ENCODE measurements around the gene DBR1. TPM values are rescaled to one million over a fixed set of nuclear protein-coding genes. Genes with fewer than 3 reads are reported as not detected.

The DBR1 gene
- total and polyA plus RNA-seq, 2 of the 4 experiments (the other 2 are of a cell fraction) = 7.6 to 12.5 TPM

- H3K4me3 ChIP-seq (ENCODE audit: insufficient read depth, low read depth, low read length) = no peak overlapping the region
- dilution Hi-C loops (cut with HindIII; ENCODE audit: low sequenced_read_pairs, unreplicated experiment) = no loop called here
- H3K23ac ChIP-seq (ENCODE audit: low read depth, low read length) = no peak overlapping the region
- H3K36me3 ChIP-seq (ENCODE audit: control insufficient read depth, insufficient read depth, low read length) = no peaks in the 10 kb centered on the region; the same call in 1 of the 2 replicates
- peaks cover 12 to 66% of the 10 kb centered on the region in 2 experiments for H3K79me1 ChIP-seq (ENCODE audit: low read depth in 1 of 2, low read length in 2 of 2)
- no peaks in the 10 kb centered on the region for H3K4me1 ChIP-seq (ENCODE audit: control insufficient read depth, insufficient read depth, low read length)
- no peak for TF ChIP-seq MXI1 (IDR thresholded peaks at IDR 0.05; ENCODE audit: borderline replicate concordance, low read depth, low read length)
- 0 out of 2 replicates have a peak, but pooled peaks have one; percentile 18 for TF ChIP-seq MAFK (IDR thresholded peaks at IDR 0.05; ENCODE audit: low read depth, low read length)
- no peak overlapping the region for H2BK20ac ChIP-seq (ENCODE audit: low read depth, low read length)
- no peak overlapping the region for H2BK5ac ChIP-seq (ENCODE audit: low read depth, low read length, poor library complexity, severe bottlenecking)
- no peak for DNase-seq
- in situ Hi-C loops (cut with MboI; ENCODE audit: low sequenced_read_pairs) = no loop called here
- no peaks in the 10 kb centered on the region for H3K9me3 ChIP-seq (ENCODE audit: control insufficient read depth, insufficient read depth, low read length)
- H2BK120ac ChIP-seq (ENCODE audit: low read depth, low read length) = no peak overlapping the region
- no peak overlapping the region for H2BK15ac ChIP-seq (ENCODE audit: low read depth, low read length)
- H2AFZ ChIP-seq (replicated peaks; ENCODE audit: low read length, poor library complexity) = no peak overlapping the region
- H4K8ac ChIP-seq (ENCODE audit: low read depth in 2 of 2, low read length in 2 of 2) = no peak overlapping the region
- H3K18ac ChIP-seq (ENCODE audit: low read depth, low read length) = no peak overlapping the region
- no peak overlapping the region for H3K4me2 ChIP-seq (ENCODE audit: low read depth, low read length)
- H3K27me3 ChIP-seq (ENCODE audit: control insufficient read depth, insufficient read depth, low read length) = no peaks in the 10 kb centered on the region
- POLR2A ChIA-PET (ENCODE audit: unreplicated experiment) = no interaction called here
- H4K20me1 ChIP-seq (ENCODE audit: insufficient read depth, low read length) = peaks cover 67% of the 10 kb centered on the region
- WGBS, 2 experiments (ENCODE audit: extremely low coverage in 2 of 2, insufficient read length in 1 of 2) = no CpG with 5 or more reads among the region's 3 CpGs
- H3K9ac ChIP-seq (ENCODE audit: low read depth, low read length) = no peak overlapping the region
- H3K56ac ChIP-seq (ENCODE audit: extremely low read depth, insufficient read depth, low read length) = no peak overlapping the region
- no TSS peak for BruUV-seq (replicated peaks)
- no peak overlapping the region for H4K91ac ChIP-seq (ENCODE audit: insufficient read depth, low read depth, low read length)
- CTCF ChIA-PET = interaction anchor here (1.0 kb wide), 1 partner anchor 10 kb away, joined by 3 read pairs; no protein-coding TSS in a partner anchor
- no peak overlapping the region for H3K14ac ChIP-seq (replicated peaks; ENCODE audit: low read depth, low read length)
- no peak overlapping the region for H3K4ac ChIP-seq (ENCODE audit: low read depth, low read length)
- H3K27ac ChIP-seq (ENCODE audit: insufficient read depth, low read length) = no peak overlapping the region
- ATAC-seq (ENCODE audit: low read depth) = no peak
- H2AK5ac ChIP-seq (ENCODE audit: low read depth, low read length) = no peak overlapping the region
- intact Hi-C loops (cut with micrococcal nuclease) = no loop called here
- H4K5ac ChIP-seq (ENCODE audit: low read depth, low read length) = no peak overlapping the region
- H2AK9ac ChIP-seq (replicated peaks; ENCODE audit: low read depth, low read length, poor library complexity) = no peak overlapping the region
- H3K9me1 ChIP-seq (ENCODE audit: insufficient read depth, low read length) = peaks cover 8% of the 10 kb centered on the region
These were observed 28.4 kb upstream of the DBR1 start for GRCh38 chr3:138202945-138203701.
